Kidney (tissue), 14 donors: Measurements from ENCODE around the gene DDX41. TPM values are rescaled to one million over a fixed set of nuclear protein-coding genes. Genes with fewer than 3 reads are reported as not detected.

Experiments used
- DNase-seq, 5 donors: peaks; one replicate each; pipeline ENCODE4 v3.0.0-alpha.2; 2013 to 2020
- FAIRE-seq: peaks from 2 replicates; lab custom pipeline; 2012; peaks lifted over from hg19 to GRCh38; lab: Jason Lieb, UNC
- H3K27ac ChIP-seq, 2 donors: one replicate each; pipeline ENCODE4 v1.7.0; 2013; ENCODE audit warnings: low read depth in 2 of 2, low read length in 2 of 2, inconsistent platforms in 1 of 2
- H3K27me3 ChIP-seq: one replicate; pipeline ENCODE4 v1.7.1; 2013; ENCODE audit warnings: low read length, inconsistent platforms; ENCODE audit not compliant: control insufficient read depth, insufficient read depth
- H3K36me3 ChIP-seq, 3 donors: one replicate each; pipeline versions ENCODE4 v1.7.0 to v1.7.1; 2013; ENCODE audit warnings: low read length in 3 of 3, control low read depth in 1 of 3, inconsistent platforms in 1 of 3; ENCODE audit not compliant: insufficient read depth in 3 of 3, control insufficient read depth in 2 of 3
- H3K4me1 ChIP-seq, 3 donors: one replicate each; pipeline versions ENCODE4 v1.7.0 to v1.7.1; 2013; ENCODE audit warnings: low read length in 3 of 3, inconsistent platforms in 1 of 3, low read depth in 1 of 3; ENCODE audit not compliant: control insufficient read depth in 2 of 3, insufficient read depth in 2 of 3
- H3K4me3 ChIP-seq, 3 donors: one replicate each; pipeline versions ENCODE4 v1.7.0 to v1.8.1; 2013; ENCODE audit warnings: low read length in 3 of 3, control low read depth in 1 of 3, inconsistent platforms in 1 of 3
- H3K9ac ChIP-seq, 3 donors: one replicate each; pipeline versions ENCODE4 v1.7.0 to v1.7.1; 2013; ENCODE audit warnings: low read length in 3 of 3, control low read depth in 1 of 3, inconsistent platforms in 1 of 3
- H3K9me3 ChIP-seq, 3 donors: one replicate each; pipeline versions ENCODE4 v1.7.0 to v1.7.1; 2013; ENCODE audit warnings: low read length in 3 of 3, control low read depth in 1 of 3, inconsistent platforms in 1 of 3; ENCODE audit not compliant: control insufficient read depth in 2 of 3, insufficient read depth in 1 of 3
- CTCF ChIP-seq: IDR thresholded peaks from 3 replicates; pipeline ENCODE4 v1.5.1; 2012; ENCODE audit warnings: mild to moderate bottlenecking, moderate library complexity, borderline replicate concordance; ENCODE audit not compliant: insufficient read depth; ENCODE audit errors: extremely low read depth
- intact Hi-C: fragments of 100-400 bp; cut with DNase I; formaldehyde crosslinking; loops from one replicate; pipeline ENCODE4 v1.11.1; 2022
- polyA plus RNA-seq: library from polyadenylated mRNA; stranded (reverse); fragments of 350-450 nt; fragmentation: Illumina TruSeq; extraction: RNeasy Lipid Tissue Mini Kit (QIAGEN cat#74804); gene quantifications from one replicate; pipeline ENCODE4 v1.2.3, GENCODE V29; 2014; ENCODE audit warnings: low read depth, low replicate concordance; ENCODE audit not compliant: insufficient read depth
- total RNA-seq: library from RNA; stranded (reverse); fragmentation: NEBNext Ultra II Directional; extraction: Animal tissue kit (Norgen Biotek cat#: 25700); gene quantifications from one replicate; pipeline ENCODE4 v1.2.1, GENCODE V29; 2021
- donor health status: control.
- donor health status: control.
- donor health status: control.
- donor health status: control.
- donor health status: control.
- donor health status: DM: yes; HTN: yes; CAD: no.
- donor health status: Normal renal cell carcinoma (clear cell type).

DDX41 gene
- total and polyA plus RNA-seq, 2 donors from 2014 or later, result 86.7 to 97.3 TPM

- Histone ChIP-seq H3K4me1 (peaks cover 0 to 19% (median 0%) of the 10 kb centered on the region in 3 donors), H3K4me3 (no peak overlapping the region), H3K9me3 (no peaks in the 10 kb centered on the region), H3K27me3 (no peaks in the 10 kb centered on the region), H3K27ac (no peak overlapping the region), H3K36me3 (peaks cover 0 to 9% (median 8%) of the 10 kb centered on the region in 3 donors), H3K9ac (no peak overlapping the region)
- intact Hi-C loops, result no loop called here
- no peak for DNase-seq
- no peak for TF ChIP-seq CTCF
- FAIRE-seq, result no peak
Measured at GRCh38 chr5:177469750-177470525, 46.8 kb downstream of the DDX41 start.

DNA sequence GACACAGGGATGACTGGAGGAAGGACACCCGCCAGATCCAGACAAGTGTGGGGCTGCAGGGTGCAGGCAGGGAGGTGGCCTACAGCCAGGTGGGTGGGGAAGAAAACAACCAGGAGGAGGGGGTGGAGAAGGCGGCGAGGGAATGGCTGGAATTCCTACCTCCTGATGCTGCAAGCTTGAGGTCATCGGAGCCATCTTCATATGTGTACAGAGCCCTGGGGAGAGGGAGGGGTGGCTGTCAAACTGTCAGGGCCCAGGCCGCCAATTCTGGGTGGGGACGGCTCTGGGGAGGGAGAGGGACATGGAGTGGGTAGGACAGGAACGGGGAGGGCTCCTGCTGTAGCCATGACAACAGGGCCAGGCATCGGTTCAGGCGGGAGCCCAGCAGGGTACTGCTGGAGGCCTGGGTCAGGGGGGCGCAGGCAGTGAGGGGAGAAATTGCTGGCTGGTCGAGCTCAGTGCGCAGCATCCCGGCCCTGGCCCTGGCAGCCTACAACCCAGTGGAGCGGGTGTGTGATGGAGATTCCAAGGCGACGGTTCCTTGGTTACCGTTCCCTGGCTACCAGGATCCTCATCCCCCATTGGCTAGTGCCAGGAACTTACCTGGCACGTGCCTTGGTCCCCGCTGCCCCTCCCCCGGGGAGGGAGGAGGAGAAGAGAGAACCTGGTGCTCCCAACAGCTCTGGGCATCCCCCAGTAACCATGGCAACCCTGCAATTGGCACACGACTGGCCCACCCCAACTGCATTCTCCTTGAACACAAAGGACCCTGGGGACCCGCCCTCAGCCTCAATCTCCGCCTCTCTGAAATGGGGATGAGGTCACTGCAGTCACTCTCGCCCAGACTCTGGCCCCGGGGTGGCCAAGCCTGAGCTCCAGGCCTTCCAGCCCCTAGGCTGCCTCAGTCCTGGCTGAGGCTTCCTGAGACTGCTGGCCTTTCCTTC, 47.8 kb downstream of the DDX41 start:
- no peaks in the 10 kb centered on the region for H3K27me3 ChIP-seq
- DNase-seq (no peak), FAIRE-seq (no peak)
- intact Hi-C loops, result no loop called here
- peaks cover 0 to 9% (median 8%) of the 10 kb centered on the region in 3 donors for H3K36me3 ChIP-seq
- H3K4me3 ChIP-seq, result no peak overlapping the region
- no peak overlapping the region for H3K9ac ChIP-seq
- H3K27ac ChIP-seq, result no peak overlapping the region
- H3K4me1 ChIP-seq, result peaks cover 0 to 19% (median 0%) of the 10 kb centered on the region in 3 donors
- no peaks in the 10 kb centered on the region for H3K9me3 ChIP-seq
- TF ChIP-seq CTCF, result no peak

GRCh38 chr5:177468329-177468684, 48.5 kb downstream of the DDX41 start:
- Histone ChIP-seq H3K36me3 (peaks cover 0 to 9% (median 8%) of the 10 kb centered on the region in 3 donors), H3K27me3 (no peaks in the 10 kb centered on the region), H3K9ac (no peak overlapping the region), H3K4me1 (peaks cover 0 to 19% (median 0%) of the 10 kb centered on the region in 3 donors), H3K4me3 (no peak overlapping the region), H3K27ac (no peak overlapping the region), H3K9me3 (no peaks in the 10 kb centered on the region)
- intact Hi-C loops, result no loop called here
- DNase-seq (no peak), FAIRE-seq (no peak)
- TF ChIP-seq CTCF, result no peak
